ENCODE data around the gene CDK5R2.

The CDK5R2 gene

GRCh38 chr2:219003979-219004378 is 44.5 kb downstream of the CDK5R2 start:
- no peak overlapping the region for H3K4me3 ChIP-seq (ENCODE audit: low read length)
- TF ChIP-seq, protein P1, sequence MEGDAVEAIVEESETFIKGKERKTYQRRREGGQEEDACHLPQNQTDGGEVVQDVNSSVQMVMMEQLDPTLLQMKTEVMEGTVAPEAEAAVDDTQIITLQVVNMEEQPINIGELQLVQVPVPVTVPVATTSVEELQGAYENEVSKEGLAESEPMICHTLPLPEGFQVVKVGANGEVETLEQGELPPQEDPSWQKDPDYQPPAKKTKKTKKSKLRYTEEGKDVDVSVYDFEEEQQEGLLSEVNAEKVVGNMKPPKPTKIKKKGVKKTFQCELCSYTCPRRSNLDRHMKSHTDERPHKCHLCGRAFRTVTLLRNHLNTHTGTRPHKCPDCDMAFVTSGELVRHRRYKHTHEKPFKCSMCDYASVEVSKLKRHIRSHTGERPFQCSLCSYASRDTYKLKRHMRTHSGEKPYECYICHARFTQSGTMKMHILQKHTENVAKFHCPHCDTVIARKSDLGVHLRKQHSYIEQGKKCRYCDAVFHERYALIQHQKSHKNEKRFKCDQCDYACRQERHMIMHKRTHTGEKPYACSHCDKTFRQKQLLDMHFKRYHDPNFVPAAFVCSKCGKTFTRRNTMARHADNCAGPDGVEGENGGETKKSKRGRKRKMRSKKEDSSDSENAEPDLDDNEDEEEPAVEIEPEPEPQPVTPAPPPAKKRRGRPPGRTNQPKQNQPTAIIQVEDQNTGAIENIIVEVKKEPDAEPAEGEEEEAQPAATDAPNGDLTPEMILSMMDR (IDR thresholded peaks at IDR 0.05; ENCODE audit: insufficient read depth, low read depth, low read length, missing control alignments): no peak
- DNase-seq (ENCODE audit: low read depth): no peak

- TF ChIP-seq, protein P1 (IDR thresholded peaks at IDR 0.05; ENCODE audit: insufficient read depth, low read depth, low read length, missing control alignments): no peak
- DNase-seq (ENCODE audit: low read depth): no peak
- H3K4me3 ChIP-seq (ENCODE audit: low read length): no peak overlapping the region
These were observed 49.8 kb downstream of the CDK5R2 start for GRCh38 chr2:219009294-219009693.

- TF ChIP-seq, protein P1 (IDR thresholded peaks at IDR 0.05; ENCODE audit: insufficient read depth, low read depth, low read length, missing control alignments): peak; percentile 73
- peak; percentile 51 for DNase-seq (ENCODE audit: low read depth)
- H3K4me3 ChIP-seq (ENCODE audit: low read length): no peak overlapping the region
These were observed 50.8 kb downstream of the CDK5R2 start for GRCh38 chr2:219010162-219010756.

- no peak overlapping the region for H3K4me3 ChIP-seq (ENCODE audit: low read length)
- no peak for DNase-seq (ENCODE audit: low read depth)
- TF ChIP-seq, protein P1 (IDR thresholded peaks at IDR 0.05; ENCODE audit: insufficient read depth, low read depth, low read length, missing control alignments): no peak
These were observed 51.4 kb downstream of the CDK5R2 start for GRCh38 chr2:219010873-219011272.

Data from epithelial cell of esophagus (primary cell).